Measurements from ENCODE around the gene FGGY. TPM values are rescaled to one million over a fixed set of nuclear protein-coding genes. Genes with fewer than 3 reads are reported as not detected.

Gene FGGY
- total RNA-seq, 2 experiments from 2014 or later = 8.5 to 9.4 TPM

DNA sequence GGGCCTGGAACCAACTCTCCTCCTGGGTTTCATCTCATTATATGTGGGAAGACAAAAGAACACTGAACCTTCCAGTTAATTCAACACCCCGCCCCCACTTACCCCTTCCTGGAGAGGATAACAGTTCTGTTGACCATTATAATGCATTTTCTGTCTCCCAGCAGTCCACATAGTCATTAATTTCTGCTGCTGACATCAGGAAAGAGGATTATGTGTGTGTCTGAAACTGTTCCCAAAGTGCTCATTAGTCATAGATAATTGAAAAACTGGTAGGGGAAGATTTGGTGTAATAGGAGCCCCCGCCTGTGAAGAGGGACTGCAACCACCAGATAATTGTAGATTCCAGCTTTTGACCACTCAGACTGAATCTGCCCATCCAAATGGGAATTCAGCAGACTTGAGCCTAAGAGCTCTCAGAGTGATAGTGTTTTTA lies 208.7 kb downstream of the FGGY start:
- Mint-ChIP-seq H3K9me3 (ENCODE audit: insufficient read depth) (no peaks in the 10 kb centered on the region), H3K27me3 (ENCODE audit: low read depth) (no peaks in the 10 kb centered on the region), H3K27ac (no peak overlapping the region), H3K4me1 (ENCODE audit: low read depth) (no peaks in the 10 kb centered on the region), H3K4me3 (no peak overlapping the region), H3K36me3 (ENCODE audit: low read depth) (no peaks in the 10 kb centered on the region)
- ChIA-PET POLR2A (no interaction called here), CTCF (no interaction called here)
- DNase-seq = no peak
- ATAC-seq = no peak

DNA sequence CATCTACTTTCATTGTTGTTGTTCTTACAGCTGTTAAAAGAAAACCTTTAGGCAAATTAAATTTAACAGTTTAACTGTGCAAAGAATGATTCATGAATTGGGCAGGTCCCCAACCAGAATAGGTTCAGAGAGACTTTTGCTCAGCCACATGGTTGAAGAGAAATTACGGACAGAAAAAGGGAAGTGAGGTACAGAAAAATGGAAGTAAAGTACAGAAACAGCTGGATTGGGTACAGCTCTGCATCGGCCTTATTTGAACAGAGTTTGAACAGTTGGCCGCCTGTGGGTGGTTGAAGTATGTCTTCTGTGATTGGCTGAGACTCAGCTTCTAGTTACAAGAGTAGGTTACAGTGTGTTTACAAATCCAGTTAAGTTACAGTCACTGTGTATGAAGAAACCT lies 210.1 kb downstream of the FGGY start:
- Mint-ChIP-seq H3K4me3 (no peak overlapping the region), H3K27me3 (ENCODE audit: low read depth) (no peaks in the 10 kb centered on the region), H3K9me3 (ENCODE audit: insufficient read depth) (no peaks in the 10 kb centered on the region), H3K36me3 (ENCODE audit: low read depth) (no peaks in the 10 kb centered on the region), H3K27ac (no peak overlapping the region), H3K4me1 (ENCODE audit: low read depth) (no peaks in the 10 kb centered on the region)
- CTCF ChIA-PET = no interaction called here
- DNase-seq = no peak
- no peak for ATAC-seq
- POLR2A ChIA-PET = no interaction called here

DNA sequence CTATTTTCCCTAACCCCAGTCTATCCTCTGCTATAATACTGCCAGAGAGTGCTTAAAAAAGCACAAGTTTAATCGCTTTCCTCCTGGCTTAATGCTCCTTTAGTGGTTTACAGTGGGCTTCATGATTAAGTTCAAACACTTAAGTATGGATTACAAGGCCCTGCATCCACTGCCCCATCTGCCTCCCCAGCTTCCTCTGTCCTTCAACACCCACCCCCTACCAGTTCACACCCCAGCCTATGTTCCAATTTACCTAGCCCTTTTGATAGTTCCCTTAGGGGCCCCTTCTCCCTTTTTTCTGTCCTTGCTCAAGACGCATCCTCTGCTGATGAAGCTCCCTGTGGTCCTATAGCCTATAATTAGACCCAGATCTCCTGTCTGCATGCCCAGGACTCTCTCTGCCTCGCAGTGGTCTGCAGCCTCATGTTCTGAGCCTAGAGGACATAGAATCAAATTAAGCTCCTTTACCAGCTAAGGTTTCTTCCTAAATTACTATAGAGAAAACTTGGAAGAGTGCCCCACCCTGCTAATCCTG lies 212.5 kb downstream of the FGGY start:
- Mint-ChIP-seq H3K27me3 (ENCODE audit: low read depth) (no peaks in the 10 kb centered on the region), H3K36me3 (ENCODE audit: low read depth) (no peaks in the 10 kb centered on the region), H3K4me3 (no peak overlapping the region), H3K4me1 (ENCODE audit: low read depth) (no peaks in the 10 kb centered on the region), H3K27ac (no peak overlapping the region), H3K9me3 (ENCODE audit: insufficient read depth) (no peaks in the 10 kb centered on the region)
- DNase-seq (no peak), ATAC-seq (no peak)
- ChIA-PET CTCF (interaction anchor here (1.1 kb wide), 1 partner anchor 189 kb away, joined by 4 read pairs; no protein-coding TSS in a partner anchor), POLR2A (interaction anchor here (0.7 kb wide), 1 partner anchor 13 kb away, joined by 3 read pairs; no protein-coding TSS in a partner anchor)

DNA sequence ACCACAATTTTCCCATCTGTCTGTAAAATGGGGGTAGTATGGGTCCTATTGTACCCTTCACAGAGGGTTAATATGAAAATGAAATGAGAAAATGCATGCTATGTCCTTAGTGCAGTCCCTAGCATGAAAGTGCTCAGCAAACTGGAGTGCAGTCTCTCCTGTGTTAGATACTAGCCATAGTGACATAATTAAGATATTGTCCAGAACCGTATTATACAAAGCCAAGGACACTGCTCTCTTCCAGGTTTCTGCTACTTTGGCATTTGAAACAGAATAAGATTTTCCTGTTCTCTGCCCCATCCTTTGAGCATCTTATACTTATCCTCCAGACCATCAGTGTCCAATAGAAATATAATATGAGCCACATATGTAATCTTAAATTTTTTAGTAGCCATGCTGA lies 213.4 kb downstream of the FGGY start:
- ATAC-seq (no peak), DNase-seq (no peak)
- Mint-ChIP-seq H3K27ac (no peak overlapping the region), H3K27me3 (ENCODE audit: low read depth) (no peaks in the 10 kb centered on the region), H3K4me3 (no peak overlapping the region), H3K36me3 (ENCODE audit: low read depth) (peaks cover 1% of the 10 kb centered on the region), H3K9me3 (ENCODE audit: insufficient read depth) (no peaks in the 10 kb centered on the region), H3K4me1 (ENCODE audit: low read depth) (no peaks in the 10 kb centered on the region)
- ChIA-PET CTCF (no interaction called here), POLR2A (interaction anchor here (0.7 kb wide), 1 partner anchor 12 kb away, joined by 3 read pairs; no protein-coding TSS in a partner anchor)

DNA sequence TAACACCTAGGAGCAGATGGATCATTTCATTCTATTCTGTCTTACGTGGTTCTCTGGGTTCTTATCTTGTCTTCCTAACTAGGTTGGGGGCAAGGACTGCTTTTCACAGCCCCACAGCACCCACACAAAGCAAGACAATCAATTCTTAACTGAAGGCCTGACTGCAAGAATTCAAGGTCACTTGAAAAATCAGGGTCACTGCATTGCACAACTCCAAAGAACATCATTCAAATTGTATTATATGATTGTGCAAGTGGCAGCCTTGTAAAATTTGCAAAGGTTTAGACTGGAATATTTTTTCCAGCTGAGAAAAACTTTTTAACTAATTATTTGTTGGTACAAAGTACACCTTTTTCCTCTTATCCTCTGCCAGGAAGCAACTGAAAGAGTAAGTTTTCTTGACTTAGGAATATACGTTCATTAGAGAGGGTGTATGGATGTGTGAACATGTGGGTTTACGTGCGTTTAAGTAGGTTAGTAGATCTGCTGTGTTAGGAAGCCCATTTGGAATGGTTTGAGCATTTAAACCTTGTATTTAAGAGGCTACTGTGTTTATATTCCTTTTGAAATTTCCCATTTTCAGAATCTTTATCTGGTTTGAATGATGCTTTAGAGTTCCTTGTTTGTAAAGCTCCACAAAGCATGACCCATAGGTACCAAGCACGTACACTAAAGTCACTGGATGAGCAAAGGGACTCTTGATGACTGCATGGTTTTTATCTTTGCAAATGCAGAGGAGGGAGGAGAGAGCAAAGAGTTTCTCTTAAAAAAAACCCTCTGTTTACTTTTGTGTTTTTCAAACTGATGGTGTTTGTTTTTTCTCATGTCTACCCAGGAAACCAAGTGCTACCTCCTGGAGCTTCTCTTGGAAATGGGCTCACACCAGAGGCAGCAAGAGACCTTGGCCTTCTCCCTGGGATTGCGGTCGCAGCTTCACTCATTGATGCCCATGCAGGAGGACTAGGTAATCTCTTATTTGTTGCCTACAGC lies 214.9 kb downstream of the FGGY start:
- no peak for ATAC-seq
- no peaks in the 10 kb centered on the region for H3K4me1 Mint-ChIP-seq (ENCODE audit: low read depth)

DNA sequence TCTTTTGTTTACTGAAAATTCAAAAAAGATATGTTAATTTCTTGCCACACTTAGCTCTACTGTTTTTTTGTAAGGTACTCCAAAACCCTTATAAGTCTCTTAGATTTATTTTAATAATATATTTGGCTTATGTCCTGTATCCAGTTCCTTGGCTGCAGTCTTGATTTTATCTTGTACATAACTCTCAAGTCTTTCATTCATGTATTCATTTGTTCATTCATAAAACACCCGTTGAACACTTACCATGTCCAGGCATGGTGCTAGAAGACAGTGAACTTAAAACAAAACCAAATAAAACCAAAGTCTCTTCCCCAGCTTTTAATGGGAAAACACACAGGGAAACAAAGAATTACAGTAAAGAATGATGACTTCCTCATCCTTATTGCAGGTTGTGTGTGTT lies 215.8 kb downstream of the FGGY start:
- Mint-ChIP-seq H3K4me1 (ENCODE audit: low read depth) (no peaks in the 10 kb centered on the region), H3K9me3 (ENCODE audit: insufficient read depth) (no peaks in the 10 kb centered on the region), H3K27me3 (ENCODE audit: low read depth) (no peaks in the 10 kb centered on the region), H3K27ac (no peak overlapping the region), H3K4me3 (no peak overlapping the region), H3K36me3 (ENCODE audit: low read depth) (peaks cover 2% of the 10 kb centered on the region)
- ChIA-PET POLR2A (no interaction called here), CTCF (no interaction called here)
- ATAC-seq (no peak), DNase-seq (no peak)

More for the DNA sequence above, 214.9 kb downstream of the FGGY start:
- DNase-seq = no peak
- ChIA-PET POLR2A (no interaction called here), CTCF (interaction anchor here (0.7 kb wide), 1 partner anchor 186 kb away, joined by 4 read pairs; no protein-coding TSS in a partner anchor)
- Mint-ChIP-seq H3K27ac (no peak overlapping the region), H3K27me3 (ENCODE audit: low read depth) (no peaks in the 10 kb centered on the region), H3K9me3 (ENCODE audit: insufficient read depth) (no peaks in the 10 kb centered on the region), H3K36me3 (ENCODE audit: low read depth) (peaks cover 2% of the 10 kb centered on the region), H3K4me3 (no peak overlapping the region)

DNA sequence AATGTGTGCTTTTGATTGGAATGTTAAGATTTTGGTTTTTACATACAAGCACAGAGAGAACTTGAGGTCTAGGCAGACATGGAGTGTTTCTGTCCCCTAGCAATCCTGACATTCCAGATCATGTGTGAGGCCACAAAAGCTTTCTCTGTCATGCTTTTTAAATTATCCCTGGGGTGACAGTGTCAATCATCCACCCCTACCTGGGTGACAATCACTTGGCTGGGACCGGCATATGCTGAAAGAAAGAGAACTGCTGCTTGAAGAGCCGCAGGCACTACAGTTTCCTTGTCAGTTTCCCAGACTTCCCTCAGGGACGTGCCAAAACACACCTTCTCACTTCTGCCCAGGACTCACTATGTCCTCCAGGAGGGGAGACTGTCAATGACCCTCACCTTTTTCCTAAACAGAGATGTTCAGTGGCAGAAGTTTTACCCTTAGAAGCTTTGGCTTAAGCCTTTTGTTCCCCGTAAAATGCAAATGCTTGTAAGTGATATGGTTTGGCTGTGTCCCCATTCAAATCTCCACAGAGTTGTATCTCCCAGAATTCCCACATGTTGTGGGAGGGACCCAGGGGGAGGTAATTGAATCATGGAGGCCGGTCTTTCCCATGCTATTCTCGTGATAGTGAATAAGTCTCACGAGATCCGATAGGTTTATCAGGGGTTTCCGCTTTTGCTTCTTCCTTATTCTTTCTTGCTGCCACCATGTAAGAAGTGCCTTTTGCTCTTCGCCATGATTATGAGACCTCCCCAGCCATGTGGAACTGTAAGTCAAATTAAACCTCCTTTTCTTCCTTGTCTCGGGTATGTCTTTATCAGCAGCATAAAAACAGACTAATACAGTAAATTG lies 217.4 kb downstream of the FGGY start:
- ChIA-PET POLR2A (no interaction called here), CTCF (no interaction called here)
- Mint-ChIP-seq H3K9me3 (ENCODE audit: insufficient read depth) (no peaks in the 10 kb centered on the region), H3K4me3 (no peak overlapping the region), H3K4me1 (ENCODE audit: low read depth) (no peaks in the 10 kb centered on the region), H3K36me3 (ENCODE audit: low read depth) (peaks cover 2% of the 10 kb centered on the region), H3K27ac (no peak overlapping the region), H3K27me3 (ENCODE audit: low read depth) (no peaks in the 10 kb centered on the region)
- DNase-seq (no peak), ATAC-seq (no peak)

DNA sequence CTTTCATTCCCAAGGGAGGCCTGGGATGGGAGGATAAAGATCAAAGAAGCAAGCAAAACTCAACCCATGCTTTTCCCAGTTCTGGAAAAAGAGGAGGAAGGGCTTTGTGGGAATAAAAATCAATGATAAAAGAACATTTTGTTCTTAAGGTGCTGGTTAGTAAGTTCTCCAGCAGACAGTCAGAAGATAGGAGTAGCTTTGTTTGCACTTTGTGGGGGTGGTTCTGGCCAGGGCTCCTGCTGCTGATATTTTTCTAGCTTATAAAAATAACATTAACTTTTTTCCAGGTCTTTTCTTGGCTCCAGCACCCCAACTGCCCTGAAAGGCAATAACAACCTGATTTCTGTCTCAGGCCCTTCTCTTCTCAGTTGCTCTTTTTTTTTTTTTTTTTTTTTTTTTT lies 220.0 kb downstream of the FGGY start:
- Mint-ChIP-seq H3K27ac (no peak overlapping the region), H3K4me3 (no peak overlapping the region)
- no peak for ATAC-seq

DNA sequence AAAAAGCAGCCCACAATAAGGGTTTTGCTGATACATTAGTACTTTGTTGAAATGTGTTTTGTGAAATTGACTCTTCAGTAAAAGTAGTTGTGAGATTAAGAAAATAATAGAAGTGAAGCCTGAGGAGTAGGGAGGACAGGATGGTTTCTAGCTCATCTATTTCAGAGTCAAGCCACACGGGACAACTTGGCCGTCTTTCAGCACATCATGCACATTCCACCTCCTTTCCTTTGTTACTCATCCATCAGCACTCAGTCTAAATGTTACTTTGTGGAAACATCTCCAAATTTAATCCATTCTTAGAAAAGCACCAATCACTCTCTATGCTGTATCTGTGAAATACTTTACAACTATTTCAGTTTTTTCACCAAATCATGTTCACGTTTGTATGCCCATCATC lies 223.3 kb downstream of the FGGY start:
- Mint-ChIP-seq H3K9me3 (ENCODE audit: insufficient read depth) (no peaks in the 10 kb centered on the region), H3K4me1 (ENCODE audit: low read depth) (no peaks in the 10 kb centered on the region), H3K4me3 (no peak overlapping the region), H3K36me3 (ENCODE audit: low read depth) (peaks cover 1% of the 10 kb centered on the region), H3K27ac (no peak overlapping the region), H3K27me3 (ENCODE audit: low read depth) (no peaks in the 10 kb centered on the region)
- POLR2A ChIA-PET = no interaction called here
- no peak for ATAC-seq
- CTCF ChIA-PET = no interaction called here
- no peak for DNase-seq

More for the DNA sequence above, 220.0 kb downstream of the FGGY start:
- Mint-ChIP-seq H3K9me3 (ENCODE audit: insufficient read depth) (no peaks in the 10 kb centered on the region), H3K27me3 (ENCODE audit: low read depth) (no peaks in the 10 kb centered on the region), H3K36me3 (ENCODE audit: low read depth) (peaks cover 2% of the 10 kb centered on the region), H3K4me1 (ENCODE audit: low read depth) (no peaks in the 10 kb centered on the region)
- no peak for DNase-seq
- ChIA-PET CTCF (no interaction called here), POLR2A (no interaction called here)

DNA sequence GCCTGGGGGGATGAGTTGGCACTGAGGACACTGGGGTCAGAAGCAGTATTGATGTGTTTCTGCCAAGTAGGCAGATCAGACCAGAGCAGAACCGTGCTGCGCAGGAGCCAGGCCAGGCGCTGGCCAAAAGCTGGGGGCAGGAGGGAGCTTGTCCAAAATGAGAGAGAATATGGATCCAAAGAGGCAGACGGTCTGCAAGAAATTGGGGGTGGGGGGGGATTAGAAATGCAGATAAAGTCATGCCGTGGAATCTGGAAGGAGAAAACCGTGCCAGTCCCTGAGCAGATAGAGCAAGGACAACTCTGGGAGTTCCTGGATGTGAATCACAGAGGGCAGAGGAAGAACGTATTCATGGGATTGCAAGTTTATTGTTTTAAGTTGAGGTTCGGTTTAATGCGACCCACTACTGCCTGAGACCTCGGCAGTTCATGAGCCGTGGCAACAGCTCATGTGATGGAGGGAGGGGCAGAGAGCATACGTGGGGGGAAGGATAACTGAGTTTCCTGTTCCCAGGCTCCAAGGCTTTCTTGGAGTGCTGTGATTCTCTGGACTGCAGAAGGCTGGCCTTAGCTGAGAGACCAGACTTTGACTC lies 224.0 kb downstream of the FGGY start:
- no peaks in the 10 kb centered on the region for H3K36me3 Mint-ChIP-seq (ENCODE audit: low read depth)
- H3K9me3 Mint-ChIP-seq (ENCODE audit: insufficient read depth) = no peaks in the 10 kb centered on the region
- no peaks in the 10 kb centered on the region for H3K4me1 Mint-ChIP-seq (ENCODE audit: low read depth)
- no peak overlapping the region for H3K4me3 Mint-ChIP-seq
- no peaks in the 10 kb centered on the region for H3K27me3 Mint-ChIP-seq (ENCODE audit: low read depth)
- ATAC-seq (no peak), DNase-seq (no peak)
- ChIA-PET CTCF (no interaction called here), POLR2A (no interaction called here)
- no peak overlapping the region for H3K27ac Mint-ChIP-seq

DNA sequence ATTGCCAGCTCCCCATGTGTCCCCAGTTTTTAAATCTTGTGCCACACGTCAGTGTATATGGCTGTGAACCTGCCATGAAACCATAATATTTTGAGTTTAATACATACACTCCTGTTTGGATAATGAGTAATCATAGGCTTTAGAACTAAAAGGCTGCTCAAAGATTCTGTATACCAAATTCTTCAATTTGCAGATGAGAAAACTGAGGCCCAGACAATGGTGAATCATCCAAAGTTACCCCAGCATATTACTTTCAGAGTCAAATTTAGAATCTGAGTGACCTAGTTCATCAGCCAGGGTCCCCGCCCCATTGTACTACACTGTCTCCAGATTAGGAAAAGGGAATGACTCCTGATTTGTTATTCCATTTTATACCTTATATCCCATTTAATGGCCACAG lies 224.6 kb downstream of the FGGY start:
- Mint-ChIP-seq H3K27me3 (ENCODE audit: low read depth) (no peaks in the 10 kb centered on the region), H3K27ac (no peak overlapping the region), H3K4me1 (ENCODE audit: low read depth) (no peaks in the 10 kb centered on the region), H3K9me3 (ENCODE audit: insufficient read depth) (no peaks in the 10 kb centered on the region), H3K4me3 (no peak overlapping the region), H3K36me3 (ENCODE audit: low read depth) (no peaks in the 10 kb centered on the region)
- ChIA-PET CTCF (no interaction called here), POLR2A (no interaction called here)
- no peak for ATAC-seq
- DNase-seq = no peak

Measured in activated CD8-positive, alpha-beta T cell treated with anti-CD3 and anti-CD28 coated beads, Interleukin-2, amount 10 ng/mL, durations not matched to agents 7 days and 5 days (primary cell).